Measurements from ENCODE around the gene PLEKHM2.
A peak's percentile ranks its signal among the peaks of the same experiment; 100 is the strongest.
"Not testable (repeated sequence)": the region's sequence is repeated elsewhere in the genome, so short reads cannot be mapped to it uniquely, and the experiment has no call there.

Gene PLEKHM2, protein sequence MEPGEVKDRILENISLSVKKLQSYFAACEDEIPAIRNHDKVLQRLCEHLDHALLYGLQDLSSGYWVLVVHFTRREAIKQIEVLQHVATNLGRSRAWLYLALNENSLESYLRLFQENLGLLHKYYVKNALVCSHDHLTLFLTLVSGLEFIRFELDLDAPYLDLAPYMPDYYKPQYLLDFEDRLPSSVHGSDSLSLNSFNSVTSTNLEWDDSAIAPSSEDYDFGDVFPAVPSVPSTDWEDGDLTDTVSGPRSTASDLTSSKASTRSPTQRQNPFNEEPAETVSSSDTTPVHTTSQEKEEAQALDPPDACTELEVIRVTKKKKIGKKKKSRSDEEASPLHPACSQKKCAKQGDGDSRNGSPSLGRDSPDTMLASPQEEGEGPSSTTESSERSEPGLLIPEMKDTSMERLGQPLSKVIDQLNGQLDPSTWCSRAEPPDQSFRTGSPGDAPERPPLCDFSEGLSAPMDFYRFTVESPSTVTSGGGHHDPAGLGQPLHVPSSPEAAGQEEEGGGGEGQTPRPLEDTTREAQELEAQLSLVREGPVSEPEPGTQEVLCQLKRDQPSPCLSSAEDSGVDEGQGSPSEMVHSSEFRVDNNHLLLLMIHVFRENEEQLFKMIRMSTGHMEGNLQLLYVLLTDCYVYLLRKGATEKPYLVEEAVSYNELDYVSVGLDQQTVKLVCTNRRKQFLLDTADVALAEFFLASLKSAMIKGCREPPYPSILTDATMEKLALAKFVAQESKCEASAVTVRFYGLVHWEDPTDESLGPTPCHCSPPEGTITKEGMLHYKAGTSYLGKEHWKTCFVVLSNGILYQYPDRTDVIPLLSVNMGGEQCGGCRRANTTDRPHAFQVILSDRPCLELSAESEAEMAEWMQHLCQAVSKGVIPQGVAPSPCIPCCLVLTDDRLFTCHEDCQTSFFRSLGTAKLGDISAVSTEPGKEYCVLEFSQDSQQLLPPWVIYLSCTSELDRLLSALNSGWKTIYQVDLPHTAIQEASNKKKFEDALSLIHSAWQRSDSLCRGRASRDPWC

DNA sequence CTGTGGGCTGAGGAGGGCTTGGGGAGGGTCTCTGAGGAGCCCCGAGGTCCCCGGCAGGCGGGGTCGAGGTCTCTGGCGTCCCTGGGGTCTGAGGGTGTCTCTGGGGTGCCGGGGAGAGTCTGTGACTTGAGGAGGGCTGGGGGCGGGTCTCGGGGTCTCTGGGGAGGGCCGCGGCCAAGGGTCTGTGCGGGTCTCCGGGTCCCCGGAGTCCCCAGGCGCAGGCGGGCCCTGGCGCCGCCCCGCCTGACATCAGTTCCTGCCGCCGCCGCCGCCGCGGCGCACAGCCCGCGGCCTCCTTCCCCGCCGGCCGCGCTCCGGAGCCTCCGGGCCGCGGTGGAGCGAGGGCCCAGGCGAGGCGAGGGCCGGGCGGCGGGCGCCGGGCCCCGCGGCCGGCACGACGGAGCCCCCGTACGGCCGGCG is at the start of gene PLEKHM2:
TSS of gene PLEKHM2 (plus strand) at position 279 of the 420 bp plus-strand sequence. CDS start 239 bp downstream, outside the sequence.
- peak; percentile 52 for DNase-seq (ENCODE audit: low spot score)

DNA sequence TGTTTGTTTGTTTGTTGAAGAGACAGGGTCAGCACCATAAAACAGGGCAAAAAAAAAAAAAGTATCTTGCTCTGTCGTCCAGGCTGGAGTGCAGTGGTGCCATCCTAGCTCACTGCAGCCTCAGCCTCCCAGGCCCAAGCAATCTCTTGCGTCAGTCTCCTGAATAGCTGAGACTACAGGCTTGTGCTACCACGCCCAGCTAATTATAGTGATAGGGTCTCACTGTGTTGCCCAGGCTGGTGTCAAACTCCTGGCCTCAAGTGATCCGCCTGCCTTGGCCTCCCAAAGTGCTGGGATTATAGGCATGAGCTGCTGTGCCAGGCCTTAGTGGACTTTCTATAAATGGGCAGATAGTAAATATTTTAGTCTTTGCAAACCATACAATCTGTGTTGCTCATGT is 47.7 kb upstream of the PLEKHM2 start:
- no peak for DNase-seq (ENCODE audit: low spot score)

DNA sequence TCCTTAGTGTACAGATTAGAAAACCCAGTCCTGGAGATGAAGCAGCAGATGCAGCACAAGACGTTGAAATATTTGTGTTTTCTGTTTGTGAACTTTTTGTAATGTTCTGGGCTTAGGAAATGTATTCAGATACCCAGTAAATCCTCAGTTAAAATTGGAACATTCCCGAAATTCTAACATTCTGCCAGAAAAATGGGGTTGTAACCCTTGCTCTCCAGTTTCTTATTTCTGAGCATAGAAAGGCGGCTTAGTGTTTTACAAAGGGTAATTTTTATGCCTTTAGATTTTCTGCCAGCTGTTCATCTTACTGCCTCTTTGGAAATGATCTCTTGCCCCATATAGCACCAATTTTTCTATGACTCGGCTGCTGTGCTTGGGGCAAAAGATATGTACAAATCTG is 46.3 kb upstream of the PLEKHM2 start:
- no peak for DNase-seq (ENCODE audit: low spot score)

DNA sequence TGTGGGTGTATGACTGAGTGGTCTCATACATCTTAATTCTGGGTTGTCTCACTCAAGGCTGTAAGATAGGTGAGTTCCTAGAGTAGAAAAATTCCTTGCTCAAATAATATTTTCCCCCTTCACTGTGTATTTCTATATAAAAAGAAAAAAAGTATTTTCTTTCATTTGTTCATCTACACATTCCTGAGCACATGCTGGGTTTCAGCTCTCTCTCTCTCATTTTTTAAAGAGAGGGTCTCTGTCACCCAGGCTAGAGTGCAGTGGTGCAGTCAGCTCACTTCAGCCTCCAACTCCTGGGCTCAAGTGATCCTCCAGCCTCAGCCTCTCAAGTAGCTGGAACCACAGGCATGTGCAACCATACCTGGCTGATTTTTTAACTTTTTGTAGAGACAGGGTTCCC is 44.9 kb upstream of the PLEKHM2 start:
- no peak for DNase-seq (ENCODE audit: low spot score)

DNA sequence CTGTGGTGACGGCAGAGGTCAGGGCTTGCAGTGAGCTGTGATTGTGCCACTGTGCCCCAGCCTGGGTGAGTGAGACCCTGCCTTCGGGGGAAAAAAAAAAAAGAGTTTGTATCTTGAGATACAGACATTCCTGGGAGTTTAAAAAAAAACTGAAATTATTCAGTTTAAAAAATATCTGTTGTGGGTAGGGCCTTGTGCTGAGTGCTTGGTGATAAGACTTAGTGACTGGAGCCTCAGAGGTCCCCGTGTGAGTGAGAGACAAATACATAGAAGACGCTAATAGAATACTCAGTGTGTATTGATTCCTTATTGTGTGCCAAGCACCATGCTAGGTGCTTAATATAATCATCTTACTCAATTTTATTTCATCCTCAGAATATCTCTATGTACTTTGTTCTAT is 44.2 kb upstream of the PLEKHM2 start:
- DNase-seq (ENCODE audit: low spot score): no peak

DNA sequence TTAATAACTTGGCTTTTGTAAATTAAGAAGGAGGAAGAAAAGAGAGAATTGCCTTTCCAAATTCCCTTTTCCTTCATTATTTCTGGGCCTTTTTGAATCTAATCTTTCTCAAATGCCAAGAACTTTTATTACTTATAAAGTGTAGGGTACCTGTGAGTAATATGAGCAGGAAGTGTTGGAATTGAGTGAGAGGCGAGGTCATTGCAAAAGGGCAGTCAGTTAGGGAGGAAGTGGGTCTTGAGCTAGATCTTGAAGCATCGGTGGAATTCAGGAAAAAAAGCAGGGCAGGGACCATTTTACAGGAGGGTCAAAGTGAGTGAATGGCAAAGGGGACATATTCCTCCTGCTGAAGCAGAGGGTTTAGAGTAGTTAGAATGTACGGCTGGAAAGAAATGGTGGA is 43.5 kb upstream of the PLEKHM2 start:
- DNase-seq (ENCODE audit: low spot score): peak; percentile 65

DNA sequence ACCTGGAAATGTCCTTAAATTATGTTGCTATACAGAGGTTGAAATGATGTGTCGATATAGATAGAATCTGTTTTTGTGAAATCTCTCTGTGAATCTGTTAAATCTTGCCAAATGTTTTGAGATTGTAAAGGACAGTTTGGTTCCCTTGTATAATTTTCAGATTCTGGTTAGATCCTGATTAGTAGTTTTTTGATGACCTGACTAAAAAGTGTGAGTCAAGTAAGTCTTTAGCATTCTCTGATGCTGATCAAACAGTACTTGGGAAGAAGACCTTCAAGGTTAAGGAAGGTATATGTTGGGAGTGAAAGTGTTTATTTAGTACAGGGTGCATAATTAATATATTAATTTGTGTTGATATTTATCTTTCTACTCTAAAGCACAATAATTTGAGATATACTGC is 34.2 kb upstream of the PLEKHM2 start:
- DNase-seq (ENCODE audit: low spot score): no peak

DNA sequence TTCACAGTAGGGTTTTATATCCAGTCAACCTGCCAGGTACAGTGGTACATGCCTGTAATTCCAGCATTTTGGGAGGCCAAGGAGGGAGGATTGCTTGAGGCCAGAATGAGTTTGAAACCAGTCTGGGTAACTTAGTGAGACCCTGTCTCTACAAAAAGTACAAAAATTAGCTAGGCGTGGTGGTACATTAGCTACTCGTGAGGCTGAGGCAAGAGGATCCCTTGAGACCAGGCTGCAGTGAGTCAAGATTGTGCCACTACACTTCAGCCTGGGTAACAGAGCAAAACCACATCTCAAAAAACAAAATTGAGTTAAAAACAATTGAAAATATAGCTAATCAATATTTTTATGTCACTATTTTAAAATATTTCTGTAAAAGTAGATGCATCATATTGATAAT is 33.7 kb upstream of the PLEKHM2 start:
- DNase-seq (ENCODE audit: low spot score): no peak

DNA sequence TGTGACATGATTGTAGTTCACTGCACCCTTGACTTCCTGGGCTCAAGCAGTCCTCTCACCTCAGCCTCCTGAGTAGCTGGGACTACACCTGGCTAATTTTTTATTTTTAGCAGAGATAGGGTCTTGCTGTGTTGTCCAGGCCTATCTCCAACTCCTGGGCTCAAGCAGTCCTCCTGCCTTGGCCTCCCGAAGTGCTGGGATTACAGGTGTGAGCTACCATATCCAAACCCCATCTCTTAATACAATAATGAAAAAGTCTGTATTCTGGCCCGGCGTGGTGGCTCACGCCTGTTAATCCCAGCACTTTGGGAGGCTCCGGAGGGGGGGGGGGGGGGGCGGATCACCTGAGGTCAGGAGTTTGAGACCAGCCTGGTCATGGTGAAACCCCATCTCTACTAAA is 32.0 kb upstream of the PLEKHM2 start:
- DNase-seq (ENCODE audit: low spot score): not testable (repeated sequence)

DNA sequence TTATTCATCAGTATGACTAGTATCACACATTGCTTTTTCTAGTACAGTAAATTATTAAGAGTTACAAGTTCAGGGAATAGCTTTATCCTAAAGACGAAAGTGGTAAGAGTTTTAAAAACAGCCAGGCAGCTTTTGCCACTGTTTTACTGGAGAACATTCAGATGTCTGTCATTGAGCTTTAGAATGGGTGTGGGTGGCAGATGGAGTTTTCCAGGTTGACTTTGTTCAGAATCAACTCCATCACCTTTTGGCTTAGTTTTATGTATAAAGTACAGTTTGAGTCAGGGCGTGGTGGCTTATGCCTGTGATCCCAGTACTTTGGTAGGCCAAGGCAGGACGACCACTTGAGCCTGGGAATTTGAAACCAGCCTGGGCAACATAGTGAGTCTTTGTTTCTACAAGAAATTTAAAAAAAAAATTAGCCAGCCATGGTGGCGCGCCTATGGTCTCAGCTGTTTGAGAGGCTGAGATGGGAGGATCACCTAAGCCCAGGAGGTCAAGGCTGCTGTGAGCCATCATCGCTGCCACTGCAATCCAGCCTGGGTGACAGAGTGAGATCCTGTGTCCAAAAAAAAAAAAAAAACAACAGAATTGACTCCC is 29.9 kb upstream of the PLEKHM2 start:
- DNase-seq (ENCODE audit: low spot score): no peak

DNA sequence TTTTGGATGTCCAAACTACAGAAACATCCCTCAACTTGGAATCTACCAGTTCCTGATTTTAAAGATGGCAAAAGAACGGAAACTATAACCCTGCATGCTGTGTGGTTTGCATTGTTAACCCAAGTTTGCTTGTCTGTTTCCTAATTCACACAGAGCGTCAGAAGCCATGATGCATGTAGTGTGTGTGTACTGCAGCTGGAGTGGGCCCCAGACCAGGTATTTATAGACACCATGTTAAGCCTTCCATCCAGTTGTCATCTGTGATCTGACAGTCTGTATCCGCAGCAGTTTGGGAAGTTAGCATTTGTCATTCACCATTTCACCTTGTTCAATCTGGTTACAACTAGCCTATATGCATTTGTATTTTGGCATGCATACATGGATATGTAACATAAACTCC is 27.7 kb upstream of the PLEKHM2 start:
- no peak for DNase-seq (ENCODE audit: low spot score)

DNA sequence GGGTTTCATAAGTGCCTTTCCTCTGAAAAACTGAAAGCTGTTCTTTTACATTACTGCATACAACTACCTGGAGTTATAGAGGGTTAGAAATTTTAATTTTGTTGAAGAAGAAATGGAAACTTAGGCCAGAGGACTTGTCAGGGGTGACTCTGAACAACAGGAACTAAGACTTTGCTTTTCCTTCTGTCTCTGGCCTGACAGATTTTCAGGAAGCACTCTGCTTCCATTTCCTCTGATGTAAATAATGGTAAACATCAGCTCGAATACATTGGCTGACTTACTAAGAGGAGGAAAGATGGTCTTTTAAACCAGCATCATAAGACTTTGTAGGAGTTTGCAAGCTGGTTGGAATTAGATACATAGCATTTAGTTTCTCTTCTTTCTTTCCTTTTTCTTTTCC is 27.1 kb upstream of the PLEKHM2 start:
- DNase-seq (ENCODE audit: low spot score): no peak

DNA sequence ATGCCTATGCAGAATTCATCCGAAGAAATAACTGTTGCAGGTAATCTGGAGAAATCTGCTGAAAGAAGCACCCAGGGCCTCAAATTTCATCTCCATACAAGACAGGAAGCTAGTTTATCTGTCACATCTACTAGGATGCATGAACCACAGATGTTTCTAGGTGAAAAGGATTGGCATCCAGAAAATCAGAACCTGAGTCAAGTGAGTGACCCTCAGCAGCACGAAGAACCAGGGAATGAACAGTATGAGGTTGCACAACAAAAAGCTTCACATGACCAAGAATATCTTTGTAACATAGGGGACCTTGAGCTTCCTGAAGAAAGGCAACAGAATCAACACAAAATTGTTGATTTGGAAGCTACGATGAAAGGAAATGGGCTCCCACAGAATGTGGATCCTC is 24.0 kb upstream of the PLEKHM2 start:
- DNase-seq (ENCODE audit: low spot score): no peak

DNA sequence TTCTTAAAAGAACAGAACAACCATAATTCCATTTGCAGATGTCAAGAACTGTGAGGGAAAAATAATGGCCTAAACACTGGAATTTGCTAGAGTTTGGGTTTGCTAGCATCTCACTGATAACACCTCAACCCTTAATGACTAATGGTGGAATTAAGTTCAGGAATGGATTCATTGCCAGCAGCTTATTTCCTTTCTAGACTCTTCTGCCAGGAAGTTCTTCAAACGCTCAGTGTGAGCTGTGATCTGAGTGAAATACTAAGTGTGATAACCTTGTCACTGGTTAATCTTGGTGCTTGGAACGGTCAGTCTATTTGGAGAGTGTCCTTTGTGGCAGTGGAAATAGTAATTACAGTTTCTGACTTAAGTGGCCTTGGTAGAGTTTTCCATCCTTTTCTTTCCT is 21.6 kb upstream of the PLEKHM2 start:
- DNase-seq (ENCODE audit: low spot score): no peak

DNA sequence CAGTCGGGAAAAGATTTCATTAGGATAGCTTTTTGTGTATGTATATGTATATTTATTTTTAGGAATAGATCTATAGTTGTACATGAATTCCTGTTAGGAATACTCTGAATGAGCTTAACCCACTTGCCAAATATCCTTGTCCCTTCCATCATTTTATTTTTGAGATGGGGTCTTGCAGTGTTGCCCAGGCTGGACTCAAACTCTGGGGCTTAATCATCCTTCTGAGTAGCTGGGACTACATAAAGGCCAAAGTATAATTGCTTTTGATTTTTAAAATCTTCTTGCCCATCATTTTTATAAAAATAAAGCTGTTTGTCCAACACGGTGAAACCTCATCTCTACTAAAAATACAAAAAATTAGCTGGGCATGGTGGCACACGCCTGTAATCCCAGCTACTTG is 20.2 kb upstream of the PLEKHM2 start:
- DNase-seq (ENCODE audit: low spot score): no peak

DNA sequence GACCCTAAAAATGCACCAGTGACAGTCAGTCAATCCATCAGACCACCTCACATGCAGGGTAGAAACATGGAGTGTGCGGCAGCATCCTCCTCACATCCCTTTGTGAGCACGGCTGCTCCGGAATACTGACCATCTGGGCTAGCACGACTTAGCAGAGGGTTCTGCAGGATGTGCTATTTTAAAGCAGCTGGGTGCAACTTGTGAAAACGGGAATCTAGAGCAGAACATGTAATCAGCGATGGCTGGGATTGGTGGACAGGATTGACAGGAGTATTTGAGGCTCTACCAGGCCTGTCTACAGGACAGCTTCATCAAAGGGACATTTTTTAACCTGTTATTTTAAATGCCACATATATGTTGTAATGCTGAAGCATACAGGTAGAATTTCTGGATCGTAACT is 16.8 kb upstream of the PLEKHM2 start:
- no peak for DNase-seq (ENCODE audit: low spot score)

DNA sequence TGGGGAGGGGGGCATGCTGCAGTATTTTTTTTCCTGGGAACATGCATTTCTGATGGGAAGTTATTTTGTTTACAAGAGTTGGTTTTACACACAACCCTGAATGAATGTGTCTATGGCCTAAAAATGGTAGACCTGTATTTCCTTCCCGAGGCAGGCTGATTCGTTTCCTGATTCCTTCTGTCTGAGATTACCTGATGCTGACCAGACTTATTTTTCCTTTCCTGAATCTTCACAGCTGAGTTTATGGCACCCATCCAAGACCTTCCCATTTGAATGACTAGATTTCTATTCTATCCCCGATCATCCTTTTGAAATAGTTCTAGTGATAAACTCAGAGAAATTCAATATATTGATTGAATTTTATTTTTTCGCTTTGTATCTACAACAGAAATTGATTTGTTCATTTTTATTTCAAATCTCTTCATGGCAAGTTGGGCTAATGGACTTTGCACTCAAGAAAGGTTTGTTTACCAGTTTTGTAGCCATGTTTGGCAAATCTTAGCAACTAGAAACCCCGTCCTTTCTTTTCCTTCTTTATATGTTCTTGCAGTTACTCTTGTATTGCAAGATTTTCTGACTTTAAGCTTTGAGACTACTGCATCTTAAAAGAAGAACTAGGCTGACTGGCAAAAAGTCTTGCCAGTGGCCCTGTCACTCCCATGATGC is 15.9 kb upstream of the PLEKHM2 start:
- peak; percentile 55 for DNase-seq (ENCODE audit: low spot score)

DNA sequence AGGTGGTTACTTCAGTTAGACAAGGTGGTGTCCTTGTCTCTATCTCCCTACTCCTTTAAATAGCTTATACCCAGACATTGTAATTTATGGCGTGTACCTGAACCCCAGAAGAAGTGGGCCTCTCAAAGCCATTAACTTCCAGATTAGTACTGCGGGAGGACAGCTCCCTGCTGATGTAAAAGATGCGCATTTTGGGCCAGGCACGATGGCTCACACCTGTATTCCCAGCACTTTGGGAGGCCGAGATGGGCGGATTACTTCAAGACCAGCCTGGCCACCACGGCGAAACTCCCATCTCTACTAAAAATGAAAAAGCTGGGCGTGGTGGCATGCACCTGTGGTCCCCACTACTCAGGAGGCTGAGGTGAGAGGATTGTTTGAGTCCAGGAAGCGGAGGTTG is 15.0 kb upstream of the PLEKHM2 start:
- DNase-seq (ENCODE audit: low spot score): no peak

DNA sequence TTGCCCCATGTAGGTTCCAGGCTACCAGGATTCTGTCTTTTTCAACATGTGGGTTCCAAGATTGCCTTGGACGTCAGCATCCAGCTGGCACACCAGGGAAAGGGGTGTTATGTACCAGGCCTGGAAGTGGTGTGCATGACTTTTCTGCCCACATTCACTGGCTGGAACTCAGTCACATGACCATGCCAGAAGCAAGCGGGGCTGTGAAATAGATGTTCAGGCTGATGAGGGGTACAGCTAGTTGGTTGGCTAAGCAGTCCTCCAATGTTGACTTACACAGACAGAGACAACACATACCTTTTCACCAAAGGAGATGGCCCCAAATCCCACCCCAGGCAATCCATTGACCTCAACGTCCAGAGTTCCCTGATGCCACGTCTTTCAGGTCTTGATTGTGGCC is 14.3 kb upstream of the PLEKHM2 start:
- no peak for DNase-seq (ENCODE audit: low spot score)

DNA sequence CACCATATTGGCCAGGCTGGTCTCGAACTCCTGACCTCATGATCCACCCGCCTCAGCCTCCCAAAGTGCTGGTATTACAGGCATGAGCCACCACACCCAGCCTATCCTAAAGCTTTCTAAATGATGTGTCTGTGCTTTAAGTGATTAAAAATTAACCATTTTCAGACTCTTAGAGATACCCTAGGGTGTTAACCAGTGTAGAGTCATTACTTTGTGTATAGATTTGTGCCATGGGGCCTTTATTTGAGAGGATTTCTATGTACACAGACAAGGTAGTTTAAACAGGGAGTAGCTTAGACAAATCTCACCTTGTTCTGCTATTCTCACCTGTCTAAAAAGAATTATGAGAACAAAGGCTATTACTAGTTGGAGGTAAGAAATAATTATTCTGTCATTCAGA is 12.7 kb upstream of the PLEKHM2 start:
- DNase-seq (ENCODE audit: low spot score): no peak

DNA sequence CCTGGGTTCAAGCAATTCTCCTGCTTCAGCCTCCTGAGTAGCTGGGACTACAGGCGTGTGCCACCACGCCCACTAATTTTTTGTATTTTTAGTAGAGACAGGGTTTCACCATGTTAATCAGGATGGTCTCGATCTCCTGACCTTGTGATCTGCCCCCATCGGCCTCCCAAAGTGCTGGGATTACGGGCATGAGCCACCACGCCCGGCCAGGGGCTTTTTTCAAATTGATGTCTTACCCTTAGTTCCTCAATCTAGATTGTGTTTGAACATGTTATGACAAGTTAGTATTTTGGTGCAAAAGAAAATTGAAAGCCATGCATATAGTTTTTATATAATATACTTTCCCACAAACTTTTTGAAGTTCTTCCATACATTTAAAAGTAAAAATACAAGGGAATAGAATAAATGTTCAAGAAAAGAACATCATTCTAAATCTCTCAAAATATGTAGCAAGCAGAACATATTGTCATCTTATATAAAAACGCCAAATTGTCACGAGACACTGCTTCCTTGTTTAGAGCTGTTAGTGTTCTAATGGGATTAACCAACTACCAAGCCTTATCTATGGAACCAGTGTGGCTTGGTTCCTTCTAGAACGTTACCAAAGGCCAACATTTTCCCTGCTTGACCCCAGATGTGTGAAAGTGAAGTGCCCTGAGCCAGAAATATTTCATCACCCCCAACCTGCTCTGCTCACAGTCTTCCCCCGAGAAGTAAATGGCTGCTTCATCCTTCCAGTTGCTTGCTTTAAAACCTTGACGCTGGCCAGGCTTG is 9.5 kb upstream of the PLEKHM2 start:
- no peak for DNase-seq (ENCODE audit: low spot score)

Measured in kidney tubule cell (primary cell).